ENCODE measurements around the gene ST8SIA1.
"Not testable (repeated sequence)": the region's sequence is repeated elsewhere in the genome, so short reads cannot be mapped to it uniquely, and the experiment has no call there.

ST8SIA1 gene, protein sequence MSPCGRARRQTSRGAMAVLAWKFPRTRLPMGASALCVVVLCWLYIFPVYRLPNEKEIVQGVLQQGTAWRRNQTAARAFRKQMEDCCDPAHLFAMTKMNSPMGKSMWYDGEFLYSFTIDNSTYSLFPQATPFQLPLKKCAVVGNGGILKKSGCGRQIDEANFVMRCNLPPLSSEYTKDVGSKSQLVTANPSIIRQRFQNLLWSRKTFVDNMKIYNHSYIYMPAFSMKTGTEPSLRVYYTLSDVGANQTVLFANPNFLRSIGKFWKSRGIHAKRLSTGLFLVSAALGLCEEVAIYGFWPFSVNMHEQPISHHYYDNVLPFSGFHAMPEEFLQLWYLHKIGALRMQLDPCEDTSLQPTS

GRCh38 chr12:22334410-22335100 lies at the start of gene ST8SIA1:
Gene ST8SIA1 (minus strand): TSS chr12:22334707. CDS start chr12:22334232, 475 bp downstream.
- Histone ChIP-seq H3K4me3 (ENCODE audit: insufficient read length, low read depth) (peak within 1 kb of the TSS; percentile 72), H3K36me3 (ENCODE audit: insufficient read depth, insufficient read length, low read length) (no peaks in the 10 kb centered on the region), H3K9ac (ENCODE audit: insufficient read length, low read depth) (peak within 1 kb of the TSS; percentile 58), H3K4me1 (ENCODE audit: insufficient read depth, insufficient read length) (peaks cover 3% of the 10 kb centered on the region), H3K9me3 (ENCODE audit: insufficient read depth, low read length) (no peaks in the 10 kb centered on the region), H3K27me3 (ENCODE audit: insufficient read depth, insufficient read length) (peaks cover 40% of the 10 kb centered on the region)
- TF ChIP-seq YY1 (IDR thresholded peaks at IDR 0.05; ENCODE audit: insufficient read depth, insufficient read length) (no peak), SUZ12 (IDR thresholded peaks at IDR 0.05; ENCODE audit: extremely low read depth, insufficient read depth, insufficient read length) (peak; percentile 73)
- peak; percentile 46 for DNase-seq (ENCODE audit: low read depth, low spot score)

GRCh38 chr12:22380031-22380430 lies 45.5 kb upstream of the ST8SIA1 start:
- H3K27me3 ChIP-seq (ENCODE audit: insufficient read depth, insufficient read length): no peaks in the 10 kb centered on the region
- DNase-seq (ENCODE audit: low read depth, low spot score): no peak
- TF ChIP-seq YY1 (IDR thresholded peaks at IDR 0.05; ENCODE audit: insufficient read depth, insufficient read length) (no peak), ZNF274 (IDR thresholded peaks at IDR 0.05; ENCODE audit: low read depth, low read length) (no peak), SUZ12 (IDR thresholded peaks at IDR 0.05; ENCODE audit: extremely low read depth, insufficient read depth, insufficient read length) (no peak)
- no peak overlapping the region for H3K4me3 ChIP-seq (ENCODE audit: insufficient read length, low read depth)
- H3K9ac ChIP-seq (ENCODE audit: insufficient read length, low read depth): no peak overlapping the region
- H3K36me3 ChIP-seq (ENCODE audit: insufficient read depth, insufficient read length, low read length): no peaks in the 10 kb centered on the region
- no peaks in the 10 kb centered on the region for H3K4me1 ChIP-seq (ENCODE audit: insufficient read depth, insufficient read length)
- H3K9me3 ChIP-seq (ENCODE audit: insufficient read depth, low read length): peaks cover 3% of the 10 kb centered on the region; the same call in 1 of the 2 replicates

GRCh38 chr12:22377731-22378496 lies 43.4 kb upstream of the ST8SIA1 start:
- Histone ChIP-seq H3K27me3 (ENCODE audit: insufficient read depth, insufficient read length) (no peaks in the 10 kb centered on the region), H3K4me1 (ENCODE audit: insufficient read depth, insufficient read length) (no peaks in the 10 kb centered on the region), H3K9me3 (ENCODE audit: insufficient read depth, low read length) (peaks cover 3% of the 10 kb centered on the region; the same call in 1 of the 2 replicates), H3K36me3 (ENCODE audit: insufficient read depth, insufficient read length, low read length) (no peaks in the 10 kb centered on the region), H3K4me3 (ENCODE audit: insufficient read length, low read depth) (no peak overlapping the region), H3K9ac (ENCODE audit: insufficient read length, low read depth) (no peak overlapping the region)
- no peak for DNase-seq (ENCODE audit: low read depth, low spot score)
- no peak for TF ChIP-seq SUZ12 (IDR thresholded peaks at IDR 0.05; ENCODE audit: extremely low read depth, insufficient read depth, insufficient read length)
- no peak for TF ChIP-seq ZNF274 (IDR thresholded peaks at IDR 0.05; ENCODE audit: low read depth, low read length)
- no peak for TF ChIP-seq YY1 (IDR thresholded peaks at IDR 0.05; ENCODE audit: insufficient read depth, insufficient read length)

GRCh38 chr12:22376596-22377150 lies 42.2 kb upstream of the ST8SIA1 start:
- not testable (repeated sequence) for H3K4me1 ChIP-seq (ENCODE audit: insufficient read depth, insufficient read length); H3K27me3 ChIP-seq (ENCODE audit: insufficient read depth, insufficient read length); H3K9me3 ChIP-seq (ENCODE audit: insufficient read depth, low read length); H3K36me3 ChIP-seq (ENCODE audit: insufficient read depth, insufficient read length, low read length); H3K9ac ChIP-seq (ENCODE audit: insufficient read length, low read depth); H3K4me3 ChIP-seq (ENCODE audit: insufficient read length, low read depth); DNase-seq (ENCODE audit: low read depth, low spot score)

- H3K9me3 ChIP-seq (ENCODE audit: insufficient read depth, low read length): peaks cover 3% of the 10 kb centered on the region; the same call in 1 of the 2 replicates
- TF ChIP-seq ZNF274 (IDR thresholded peaks at IDR 0.05; ENCODE audit: low read depth, low read length) (no peak), YY1 (IDR thresholded peaks at IDR 0.05; ENCODE audit: insufficient read depth, insufficient read length) (no peak), SUZ12 (IDR thresholded peaks at IDR 0.05; ENCODE audit: extremely low read depth, insufficient read depth, insufficient read length) (no peak)
- DNase-seq (ENCODE audit: low read depth, low spot score): no peak
- no peaks in the 10 kb centered on the region for H3K36me3 ChIP-seq (ENCODE audit: insufficient read depth, insufficient read length, low read length)
- no peaks in the 10 kb centered on the region for H3K27me3 ChIP-seq (ENCODE audit: insufficient read depth, insufficient read length)
- H3K4me3 ChIP-seq (ENCODE audit: insufficient read length, low read depth): no peak overlapping the region
- H3K9ac ChIP-seq (ENCODE audit: insufficient read length, low read depth): no peak overlapping the region
- no peaks in the 10 kb centered on the region for H3K4me1 ChIP-seq (ENCODE audit: insufficient read depth, insufficient read length)
Observed at GRCh38 chr12:22374508-22374907, 40.0 kb upstream of the ST8SIA1 start.

DNA sequence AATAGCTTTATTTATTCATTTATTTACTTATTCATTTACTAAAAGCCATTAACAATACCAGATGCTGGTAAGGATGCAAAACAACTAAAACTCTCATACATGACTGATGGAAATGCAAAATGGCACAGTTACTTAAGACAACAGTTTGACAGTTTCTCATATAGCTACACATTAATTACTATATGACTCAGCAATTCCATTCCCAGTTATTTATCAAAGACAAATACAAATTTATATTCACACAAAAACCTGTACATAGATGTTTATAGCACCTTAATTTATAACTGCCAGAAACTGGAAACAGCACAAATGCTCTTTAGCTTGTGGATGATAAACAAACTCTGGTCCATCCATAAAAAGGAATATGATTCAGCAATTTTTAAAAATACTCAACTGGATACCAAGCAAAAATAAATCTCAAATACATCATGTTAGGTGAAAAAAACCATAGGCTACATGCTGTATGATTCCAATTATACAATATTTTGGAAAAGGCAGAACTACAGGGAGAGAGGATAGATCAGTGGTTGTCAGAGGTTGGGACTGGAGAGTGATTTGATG lies 37.9 kb upstream of the ST8SIA1 start:
- H3K4me3 ChIP-seq (ENCODE audit: insufficient read length, low read depth): no peak overlapping the region
- H3K36me3 ChIP-seq (ENCODE audit: insufficient read depth, insufficient read length, low read length): no peaks in the 10 kb centered on the region
- no peak for TF ChIP-seq ZNF274 (IDR thresholded peaks at IDR 0.05; ENCODE audit: low read depth, low read length)
- TF ChIP-seq SUZ12 (IDR thresholded peaks at IDR 0.05; ENCODE audit: extremely low read depth, insufficient read depth, insufficient read length): no peak
- no peak for TF ChIP-seq YY1 (IDR thresholded peaks at IDR 0.05; ENCODE audit: insufficient read depth, insufficient read length)

More for the DNA sequence above, 37.9 kb upstream of the ST8SIA1 start:
- DNase-seq (ENCODE audit: low read depth, low spot score): no peak
- no peaks in the 10 kb centered on the region for H3K27me3 ChIP-seq (ENCODE audit: insufficient read depth, insufficient read length)
- no peaks in the 10 kb centered on the region for H3K4me1 ChIP-seq (ENCODE audit: insufficient read depth, insufficient read length)
- H3K9me3 ChIP-seq (ENCODE audit: insufficient read depth, low read length): peaks cover 3% of the 10 kb centered on the region; the same call in 1 of the 2 replicates
- H3K9ac ChIP-seq (ENCODE audit: insufficient read length, low read depth): no peak overlapping the region
